Lower leg skin (tissue), 4 donors: ENCODE measurements around the gene ASMTL. TPM values are rescaled to one million over a fixed set of nuclear protein-coding genes. Genes with fewer than 3 reads are reported as not detected.

Experiments
- DNase-seq, 2 donors: peaks; one replicate each; pipeline ENCODE4 v3.0.0-alpha.2; 2019; ENCODE audit warnings: low spot score in 2 of 2
- H3K4me3 ChIP-seq: fragments of 200-600 bp; sonication (generic); 2 replicates; pipeline ENCODE4 v1.5.1; 2017; ENCODE audit warnings: mild to moderate bottlenecking, low read depth; ENCODE audit not compliant: poor library complexity, severe bottlenecking
- CTCF ChIP-seq, 3 donors: fragments of 450-650 bp; IDR thresholded peaks; one replicate each; pipeline ENCODE4 v1.5.1; 2016; ENCODE audit warnings: antibody characterized with exemption in 3 of 3, mild to moderate bottlenecking in 3 of 3, moderate library complexity in 2 of 3
- POLR2A ChIP-seq, 2 donors: fragments of 450-650 bp; IDR thresholded peaks; one replicate each; pipeline ENCODE4 v1.6.1; 2016 to 2017; ENCODE audit warnings: antibody characterized with exemption in 2 of 2, mild to moderate bottlenecking in 1 of 2, moderate library complexity in 1 of 2
- WGBS, 2 donors: methylation state at CpG; one replicate each; pipeline ENCODE4 v1.1.5; 2018; 5-methylcytosine and 5-hydroxymethylcytosine counted together
- intact Hi-C: fragments of 100-400 bp; cut with DNase I; formaldehyde crosslinking; loops from one replicate; pipeline ENCODE4 v1.15.0; 2023; ENCODE audit warnings: low total_unique reads
- total RNA-seq, 4 donors: library from RNA; depleted of rRNA; stranded (reverse); fragments of >200 nt; gene quantifications; one replicate each; pipeline ENCODE4 v1.1.0, GENCODE V29; 2016

Gene ASMTL
- total RNA-seq = 10 to 100 TPM; 24.8 to 35.9 (median 30.1) TPM

- DNase-seq = peak; percentile 99 to 100
- H3K4me3 ChIP-seq = peak within 1 kb of the TSS; percentile 94
- 0 to 2% methylated on average over 36 to 54 of the region's 76 CpGs for WGBS, 2 donors
- intact Hi-C loops = loop anchor here (10.0 kb wide), 1 partner anchor 1142 kb away; no protein-coding TSS in a partner anchor
- no peak for TF ChIP-seq CTCF (IDR thresholded peaks at IDR 0.05)
- TF ChIP-seq POLR2A (IDR thresholded peaks at IDR 0.05) = no peak
Measured at GRCh38 chrX:1452516-1453394, at the start of gene ASMTL. Gene ASMTL (minus strand): TSS chrX:1452909. CDS start chrX:1452840, 69 bp downstream.

GRCh38 chrX:1502241-1502640 lies 49.5 kb upstream of the ASMTL start:
- TF ChIP-seq POLR2A (IDR thresholded peaks at IDR 0.05) = no peak
- TF ChIP-seq CTCF (IDR thresholded peaks at IDR 0.05) = no peak
- WGBS, 2 donors = 69 to 76% methylated on average over 12 of the region's 12 CpGs
- DNase-seq = peak in 1 of 2 donors; percentile 71
- intact Hi-C loops = no loop called here
- no peak overlapping the region for H3K4me3 ChIP-seq

GRCh38 chrX:1500701-1501624 lies 48.3 kb upstream of the ASMTL start:
- WGBS, 2 donors = 74 to 78% methylated on average over 20 to 21 of the region's 23 CpGs
- TF ChIP-seq POLR2A (IDR thresholded peaks at IDR 0.05) (no peak), CTCF (IDR thresholded peaks at IDR 0.05) (no peak)
- peak in 1 of 2 donors; percentile 49 for DNase-seq
- intact Hi-C loops = no loop called here
- H3K4me3 ChIP-seq = no peak overlapping the region

- H3K4me3 ChIP-seq = no peak overlapping the region
- intact Hi-C loops = no loop called here
- WGBS, 2 donors = 65 to 83% methylated on average over 12 of the region's 12 CpGs
- TF ChIP-seq POLR2A (IDR thresholded peaks at IDR 0.05) (no peak), CTCF (IDR thresholded peaks at IDR 0.05) (no peak)
- peak in 1 of 2 donors; percentile 79 for DNase-seq
Measured at GRCh38 chrX:1496076-1496475, 43.4 kb upstream of the ASMTL start.

- intact Hi-C loops = no loop called here
- WGBS, 2 donors = 22 to 30% methylated on average over 9 to 15 of the region's 15 CpGs
- peak in 1 of 2 donors; percentile 79 for DNase-seq
- H3K4me3 ChIP-seq = no peak overlapping the region
- TF ChIP-seq CTCF (IDR thresholded peaks at IDR 0.05) (no peak), POLR2A (IDR thresholded peaks at IDR 0.05) (no peak)
Measured at GRCh38 chrX:1493877-1494510, 41.3 kb upstream of the ASMTL start.
